Testis (tissue), 3 donors: ENCODE measurements around the gene EPS15. TPM values are rescaled to one million over a fixed set of nuclear protein-coding genes. Genes with fewer than 3 reads are reported as not detected.
"Not testable (repeated sequence)": the region's sequence is repeated elsewhere in the genome, so short reads cannot be mapped to it uniquely, and the experiment has no call there.

Experiments
- DNase-seq: peaks from one replicate; pipeline ENCODE4 v3.0.0-alpha.2; 2019
- H3K27ac ChIP-seq, 2 donors: fragments of 200-600 bp; sonication (generic); one replicate each; pipeline ENCODE4 v1.5.1; 2019
- H3K27me3 ChIP-seq: fragments of 200-600 bp; sonication (generic); one replicate; pipeline ENCODE4 v1.5.1; 2019
- H3K36me3 ChIP-seq: fragments of 200-600 bp; sonication (generic); one replicate; pipeline ENCODE4 v1.5.1; 2017; ENCODE audit warnings: low read depth; ENCODE audit errors: missing control alignments
- H3K4me1 ChIP-seq: fragments of 200-600 bp; sonication (generic); one replicate; pipeline ENCODE4 v1.5.1; 2019
- H3K4me3 ChIP-seq, 2 donors: fragments of 200-600 bp; sonication (generic); one replicate each; pipeline ENCODE4 v1.5.1; 2017 to 2019
- H3K9me3 ChIP-seq: fragments of 200-600 bp; sonication (generic); one replicate; pipeline ENCODE4 v1.5.1; 2017
- CTCF ChIP-seq, 3 experiments: fragments of 450-650 bp in 2 of 3; fragments of 200-600 bp in 1 of 3; sonication (generic) in 1 of 3; IDR thresholded peaks; one replicate each; pipeline ENCODE4 v1.5.1; 2016 to 2019; ENCODE audit warnings: antibody characterized with exemption in 3 of 3, mild to moderate bottlenecking in 2 of 3, moderate library complexity in 1 of 3
- POLR2A ChIP-seq: fragments of 450-650 bp; IDR thresholded peaks from one replicate; pipeline ENCODE4 v1.6.1; 2017; ENCODE audit warnings: antibody characterized with exemption, mild to moderate bottlenecking, moderate library complexity
- WGBS, 2 donors: methylation state at CpG; one replicate each; pipeline ENCODE4 v1.1.5; 2018; 5-methylcytosine and 5-hydroxymethylcytosine counted together
- intact Hi-C: fragments of 100-400 bp; cut with DNase I; formaldehyde crosslinking; loops from one replicate; pipeline ENCODE4 v1.15.1; 2023; ENCODE audit warnings: low total_unique reads
- polyA plus RNA-seq: library from polyadenylated mRNA; stranded (reverse); fragments of 350-450 nt; fragmentation: Illumina TruSeq; extraction: RNeasy Lipid Tissue Mini Kit (QIAGEN cat#74804); gene quantifications from one replicate; pipeline ENCODE4 v1.2.3, GENCODE V29; 2014; ENCODE audit warnings: low read depth, low replicate concordance; ENCODE audit not compliant: insufficient read depth
- total RNA-seq, 2 donors: library from RNA; depleted of rRNA; stranded (reverse); fragments of >200 nt; gene quantifications; one replicate each; pipeline ENCODE4 v1.2.3, GENCODE V29; 2016

EPS15 gene
- total and polyA plus RNA-seq, 3 donors from 2014 or later: 77.2 to 127 (median 108) TPM

- Histone ChIP-seq H3K4me3 (no peak overlapping the region), H3K9me3 (no peaks in the 10 kb centered on the region), H3K27ac (no peak overlapping the region), H3K27me3 (no peaks in the 10 kb centered on the region), H3K36me3 (no peaks in the 10 kb centered on the region), H3K4me1 (peaks cover 25% of the 10 kb centered on the region)
- no peak for DNase-seq
- WGBS, 2 donors: 85 to 87% methylated on average over 2 of the region's 2 CpGs
- no peak for TF ChIP-seq CTCF (IDR thresholded peaks at IDR 0.05)
- intact Hi-C loops: no loop called here
Measured at GRCh38 chr1:51565009-51565408, 45.9 kb upstream of the EPS15 start.

GRCh38 chr1:51564124-51564523 is 45.1 kb upstream of the EPS15 start:
- Histone ChIP-seq H3K27ac (no peak overlapping the region), H3K4me3 (no peak overlapping the region), H3K4me1 (peaks cover 18% of the 10 kb centered on the region), H3K27me3 (no peaks in the 10 kb centered on the region), H3K36me3 (no peaks in the 10 kb centered on the region), H3K9me3 (no peaks in the 10 kb centered on the region)
- TF ChIP-seq CTCF (IDR thresholded peaks at IDR 0.05) (no peak), POLR2A (no peak)
- intact Hi-C loops: no loop called here
- peak; percentile 56 for DNase-seq

- Histone ChIP-seq H3K4me3 (no peak overlapping the region), H3K9me3 (no peaks in the 10 kb centered on the region), H3K27ac (no peak overlapping the region), H3K36me3 (no peaks in the 10 kb centered on the region), H3K27me3 (no peaks in the 10 kb centered on the region), H3K4me1 (peaks cover 4% of the 10 kb centered on the region)
- WGBS, 2 donors: 71 to 100% methylated on average over 1 of the region's 1 CpG
- DNase-seq: no peak
- TF ChIP-seq POLR2A (no peak), CTCF (IDR thresholded peaks at IDR 0.05) (no peak)
- intact Hi-C loops: no loop called here
Measured at GRCh38 chr1:51561702-51562101, 42.6 kb upstream of the EPS15 start.

GRCh38 chr1:51560895-51561294 is 41.8 kb upstream of the EPS15 start:
- 90 to 96% methylated on average over 8 of the region's 8 CpGs for WGBS, 2 donors
- H3K36me3 ChIP-seq, intact Hi-C loops, H3K4me3 ChIP-seq, DNase-seq, H3K27me3 ChIP-seq, H3K4me1 ChIP-seq, H3K9me3 ChIP-seq, H3K27ac ChIP-seq: not testable (repeated sequence)

GRCh38 chr1:51560034-51560433 is 41.0 kb upstream of the EPS15 start:
- Histone ChIP-seq H3K27ac (no peak overlapping the region), H3K27me3 (no peaks in the 10 kb centered on the region), H3K4me1 (peaks cover 4% of the 10 kb centered on the region), H3K4me3 (no peak overlapping the region), H3K36me3 (no peaks in the 10 kb centered on the region), H3K9me3 (no peaks in the 10 kb centered on the region)
- TF ChIP-seq POLR2A (no peak), CTCF (IDR thresholded peaks at IDR 0.05) (no peak)
- intact Hi-C loops: no loop called here
- peak; percentile 37 for DNase-seq
- WGBS, 2 donors: 73 to 84% methylated on average over 6 of the region's 6 CpGs
